ENCODE data around the gene INPP5A.

The INPP5A gene

GRCh38 chr10:132667342-132668047, 129.9 kb downstream of the INPP5A start:
- Histone ChIP-seq H3K27ac (ENCODE audit: low read length) (no peak overlapping the region), H3K9me2 (replicated peaks; ENCODE audit: insufficient read depth, low read length) (no peaks in the 10 kb centered on the region), H3K4me1 (ENCODE audit: low read length) (no peaks in the 10 kb centered on the region), H4K20me1 (ENCODE audit: insufficient read depth, low read length) (no peaks in the 10 kb centered on the region), H3K4me2 (ENCODE audit: low read depth, low read length) (no peak overlapping the region), H3K9ac (ENCODE audit: low read length) (no peak overlapping the region), H3F3A (ENCODE audit: insufficient read depth, low read length) (no peaks in the 10 kb centered on the region), H3K79me2 (ENCODE audit: low read length) (no peaks in the 10 kb centered on the region), H3K36me3 (replicated peaks; ENCODE audit: insufficient read depth, low read length) (no peaks in the 10 kb centered on the region), H3K4me3 (ENCODE audit: low read length) (no peak overlapping the region), H3K9me3 (replicated peaks; ENCODE audit: insufficient read depth, low read length) (no peaks in the 10 kb centered on the region), H3K27me3 (replicated peaks; ENCODE audit: insufficient read depth, low read length) (no peaks in the 10 kb centered on the region), H2AFZ (ENCODE audit: low read length) (no peak overlapping the region)
- no peak for DNase-seq
- TF ChIP-seq EZH2phosphoT487 (IDR thresholded peaks at IDR 0.05; ENCODE audit: low read length) = no peak
- no peak for TF ChIP-seq CTCF (IDR thresholded peaks at IDR 0.05; ENCODE audit: low read length)
- TF ChIP-seq EZH2 (optimal IDR thresholded peaks at IDR 0.05; ENCODE audit: low read depth, low read length) = no peak

- Histone ChIP-seq H3K27me3 (replicated peaks; ENCODE audit: insufficient read depth, low read length) (no peaks in the 10 kb centered on the region), H3K4me1 (ENCODE audit: low read length) (no peaks in the 10 kb centered on the region), H3K36me3 (replicated peaks; ENCODE audit: insufficient read depth, low read length) (no peaks in the 10 kb centered on the region), H3K9me2 (replicated peaks; ENCODE audit: insufficient read depth, low read length) (no peaks in the 10 kb centered on the region), H3K27ac (ENCODE audit: low read length) (no peak overlapping the region), H3K9me3 (replicated peaks; ENCODE audit: insufficient read depth, low read length) (no peaks in the 10 kb centered on the region), H3K79me2 (ENCODE audit: low read length) (no peaks in the 10 kb centered on the region), H3K4me2 (ENCODE audit: low read depth, low read length) (no peak overlapping the region), H2AFZ (ENCODE audit: low read length) (no peak overlapping the region), H3F3A (ENCODE audit: insufficient read depth, low read length) (no peaks in the 10 kb centered on the region), H3K4me3 (ENCODE audit: low read length) (no peak overlapping the region), H4K20me1 (ENCODE audit: insufficient read depth, low read length) (no peaks in the 10 kb centered on the region), H3K9ac (ENCODE audit: low read length) (no peak overlapping the region)
- no peak for DNase-seq
- TF ChIP-seq CTCF (IDR thresholded peaks at IDR 0.05; ENCODE audit: low read length) (no peak), EZH2phosphoT487 (IDR thresholded peaks at IDR 0.05; ENCODE audit: low read length) (no peak), EZH2 (optimal IDR thresholded peaks at IDR 0.05; ENCODE audit: low read depth, low read length) (no peak)
These were observed 130.4 kb downstream of the INPP5A start for GRCh38 chr10:132668048-132668394.

GRCh38 chr10:132669208-132669861, 131.7 kb downstream of the INPP5A start:
- no peak overlapping the region for H3K27ac ChIP-seq (ENCODE audit: low read length)
- H2AFZ ChIP-seq (ENCODE audit: low read length) = no peak overlapping the region
- no peaks in the 10 kb centered on the region for H4K20me1 ChIP-seq (ENCODE audit: insufficient read depth, low read length)
- H3K4me2 ChIP-seq (ENCODE audit: low read depth, low read length) = no peak overlapping the region
- no peak for DNase-seq
- no peaks in the 10 kb centered on the region for H3K79me2 ChIP-seq (ENCODE audit: low read length)
- H3K4me1 ChIP-seq (ENCODE audit: low read length) = no peaks in the 10 kb centered on the region
- H3F3A ChIP-seq (ENCODE audit: insufficient read depth, low read length) = no peaks in the 10 kb centered on the region
- H3K9me2 ChIP-seq (replicated peaks; ENCODE audit: insufficient read depth, low read length) = no peaks in the 10 kb centered on the region
- H3K36me3 ChIP-seq (replicated peaks; ENCODE audit: insufficient read depth, low read length) = no peaks in the 10 kb centered on the region
- TF ChIP-seq EZH2 (optimal IDR thresholded peaks at IDR 0.05; ENCODE audit: low read depth, low read length) (no peak), EZH2phosphoT487 (IDR thresholded peaks at IDR 0.05; ENCODE audit: low read length) (no peak), CTCF (IDR thresholded peaks at IDR 0.05; ENCODE audit: low read length) (no peak)
- no peaks in the 10 kb centered on the region for H3K27me3 ChIP-seq (replicated peaks; ENCODE audit: insufficient read depth, low read length)
- H3K9ac ChIP-seq (ENCODE audit: low read length) = no peak overlapping the region
- H3K9me3 ChIP-seq (replicated peaks; ENCODE audit: insufficient read depth, low read length) = no peaks in the 10 kb centered on the region
- H3K4me3 ChIP-seq (ENCODE audit: low read length) = no peak overlapping the region
